ENCODE data around the gene CSF3.

GRCh38 chr17:40019140-40019991, 4.1 kb downstream of the CSF3 start:
- TF ChIP-seq EP300 (IDR thresholded peaks at IDR 0.05; ENCODE audit: low read depth) (no peak), POLR2A (IDR thresholded peaks at IDR 0.05) (no peak)
- TF ChIP-seq, protein P1, sequence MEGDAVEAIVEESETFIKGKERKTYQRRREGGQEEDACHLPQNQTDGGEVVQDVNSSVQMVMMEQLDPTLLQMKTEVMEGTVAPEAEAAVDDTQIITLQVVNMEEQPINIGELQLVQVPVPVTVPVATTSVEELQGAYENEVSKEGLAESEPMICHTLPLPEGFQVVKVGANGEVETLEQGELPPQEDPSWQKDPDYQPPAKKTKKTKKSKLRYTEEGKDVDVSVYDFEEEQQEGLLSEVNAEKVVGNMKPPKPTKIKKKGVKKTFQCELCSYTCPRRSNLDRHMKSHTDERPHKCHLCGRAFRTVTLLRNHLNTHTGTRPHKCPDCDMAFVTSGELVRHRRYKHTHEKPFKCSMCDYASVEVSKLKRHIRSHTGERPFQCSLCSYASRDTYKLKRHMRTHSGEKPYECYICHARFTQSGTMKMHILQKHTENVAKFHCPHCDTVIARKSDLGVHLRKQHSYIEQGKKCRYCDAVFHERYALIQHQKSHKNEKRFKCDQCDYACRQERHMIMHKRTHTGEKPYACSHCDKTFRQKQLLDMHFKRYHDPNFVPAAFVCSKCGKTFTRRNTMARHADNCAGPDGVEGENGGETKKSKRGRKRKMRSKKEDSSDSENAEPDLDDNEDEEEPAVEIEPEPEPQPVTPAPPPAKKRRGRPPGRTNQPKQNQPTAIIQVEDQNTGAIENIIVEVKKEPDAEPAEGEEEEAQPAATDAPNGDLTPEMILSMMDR (IDR thresholded peaks at IDR 0.05): no peak

All from transverse colon (tissue), 3 donors.